ENCODE measurements around the gene NFIB.

NFIB gene

DNA sequence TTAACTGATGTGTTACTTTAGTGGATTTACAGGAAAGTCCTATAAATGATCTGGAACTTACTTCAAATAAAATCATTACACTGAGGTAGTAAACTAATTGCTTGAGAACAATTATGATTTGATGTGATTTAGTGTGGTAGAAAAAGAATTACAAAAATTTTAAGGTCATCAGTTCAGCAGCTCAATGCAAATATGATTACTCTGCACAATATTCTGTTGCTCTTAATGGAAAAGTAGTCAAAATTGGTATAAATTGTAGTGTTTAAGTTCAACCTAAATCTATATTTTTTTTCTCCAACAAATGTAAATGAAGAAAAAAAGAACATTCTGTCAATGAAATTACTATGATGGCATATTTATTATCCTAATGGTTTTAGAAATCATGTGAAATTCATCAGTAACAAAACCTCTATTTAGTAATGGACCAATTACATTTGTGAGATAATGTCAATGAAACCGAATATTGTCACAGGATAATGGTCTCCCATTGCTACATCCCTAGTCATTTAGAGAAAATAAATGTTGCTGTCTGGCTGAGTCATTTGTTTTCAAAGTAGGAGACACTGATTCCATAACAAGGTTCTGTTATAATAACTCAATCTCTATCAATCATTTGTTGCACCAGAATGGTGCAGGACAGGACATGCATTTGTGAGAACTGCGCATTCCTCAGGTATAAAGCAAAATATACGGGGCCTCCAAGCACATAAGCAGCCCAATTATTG is 177.1 kb downstream of the NFIB start:
- H3K36me3 ChIP-seq (ENCODE audit: control insufficient read depth, insufficient read depth, low read length), result no peaks in the 10 kb centered on the region
- H3K27me3 ChIP-seq (replicated peaks; ENCODE audit: control insufficient read depth, insufficient read depth, low read length), result no peaks in the 10 kb centered on the region
- TF ChIP-seq, protein P1, sequence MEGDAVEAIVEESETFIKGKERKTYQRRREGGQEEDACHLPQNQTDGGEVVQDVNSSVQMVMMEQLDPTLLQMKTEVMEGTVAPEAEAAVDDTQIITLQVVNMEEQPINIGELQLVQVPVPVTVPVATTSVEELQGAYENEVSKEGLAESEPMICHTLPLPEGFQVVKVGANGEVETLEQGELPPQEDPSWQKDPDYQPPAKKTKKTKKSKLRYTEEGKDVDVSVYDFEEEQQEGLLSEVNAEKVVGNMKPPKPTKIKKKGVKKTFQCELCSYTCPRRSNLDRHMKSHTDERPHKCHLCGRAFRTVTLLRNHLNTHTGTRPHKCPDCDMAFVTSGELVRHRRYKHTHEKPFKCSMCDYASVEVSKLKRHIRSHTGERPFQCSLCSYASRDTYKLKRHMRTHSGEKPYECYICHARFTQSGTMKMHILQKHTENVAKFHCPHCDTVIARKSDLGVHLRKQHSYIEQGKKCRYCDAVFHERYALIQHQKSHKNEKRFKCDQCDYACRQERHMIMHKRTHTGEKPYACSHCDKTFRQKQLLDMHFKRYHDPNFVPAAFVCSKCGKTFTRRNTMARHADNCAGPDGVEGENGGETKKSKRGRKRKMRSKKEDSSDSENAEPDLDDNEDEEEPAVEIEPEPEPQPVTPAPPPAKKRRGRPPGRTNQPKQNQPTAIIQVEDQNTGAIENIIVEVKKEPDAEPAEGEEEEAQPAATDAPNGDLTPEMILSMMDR (IDR thresholded peaks at IDR 0.05; ENCODE audit: insufficient read depth, low read length, poor library complexity, severe bottlenecking), result no peak
- no peak for DNase-seq (ENCODE audit: extremely low read depth, insufficient read length)
- no peak overlapping the region for H3K4me3 ChIP-seq (replicated peaks; ENCODE audit: low read depth, low read length)

- DNase-seq (ENCODE audit: extremely low read depth, insufficient read length), result no peak
- Histone ChIP-seq H3K27me3 (replicated peaks; ENCODE audit: control insufficient read depth, insufficient read depth, low read length) (no peaks in the 10 kb centered on the region), H3K4me3 (replicated peaks; ENCODE audit: low read depth, low read length) (no peak overlapping the region), H3K36me3 (ENCODE audit: control insufficient read depth, insufficient read depth, low read length) (no peaks in the 10 kb centered on the region)
- TF ChIP-seq, protein P1 (IDR thresholded peaks at IDR 0.05; ENCODE audit: insufficient read depth, low read length, poor library complexity, severe bottlenecking), result no peak
These were observed 177.8 kb downstream of the NFIB start for GRCh38 chr9:14136047-14136635.

DNA sequence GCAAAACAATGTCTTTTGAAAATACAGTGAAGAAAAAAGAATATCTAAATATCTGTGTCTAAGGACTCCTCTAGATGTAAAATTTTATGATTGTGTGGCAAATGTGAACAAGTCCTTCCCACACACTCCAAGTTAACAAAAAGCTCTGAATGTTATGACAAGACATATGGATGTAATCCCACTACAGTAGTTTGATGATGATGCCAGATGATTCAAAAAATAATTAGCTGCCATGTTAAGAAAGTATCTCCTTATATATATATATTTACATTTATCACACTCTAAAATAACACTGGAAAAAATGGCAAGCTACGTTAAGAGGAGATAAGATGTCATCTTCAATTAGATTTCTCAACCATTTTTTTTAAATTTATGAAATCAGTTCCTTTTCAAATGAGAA is 178.5 kb downstream of the NFIB start:
- Histone ChIP-seq H3K4me3 (replicated peaks; ENCODE audit: low read depth, low read length) (no peak overlapping the region), H3K36me3 (ENCODE audit: control insufficient read depth, insufficient read depth, low read length) (no peaks in the 10 kb centered on the region), H3K27me3 (replicated peaks; ENCODE audit: control insufficient read depth, insufficient read depth, low read length) (no peaks in the 10 kb centered on the region)
- DNase-seq (ENCODE audit: extremely low read depth, insufficient read length), result no peak
- TF ChIP-seq, protein P1 (IDR thresholded peaks at IDR 0.05; ENCODE audit: insufficient read depth, low read length, poor library complexity, severe bottlenecking), result no peak

GRCh38 chr9:14133394-14133793 is 180.5 kb downstream of the NFIB start:
- TF ChIP-seq, protein P1 (IDR thresholded peaks at IDR 0.05; ENCODE audit: insufficient read depth, low read length, poor library complexity, severe bottlenecking), result no peak
- Histone ChIP-seq H3K4me3 (replicated peaks; ENCODE audit: low read depth, low read length) (no peak overlapping the region), H3K36me3 (ENCODE audit: control insufficient read depth, insufficient read depth, low read length) (no peaks in the 10 kb centered on the region), H3K27me3 (replicated peaks; ENCODE audit: control insufficient read depth, insufficient read depth, low read length) (no peaks in the 10 kb centered on the region)
- DNase-seq (ENCODE audit: extremely low read depth, insufficient read length), result no peak

GRCh38 chr9:14132775-14133174 is 181.2 kb downstream of the NFIB start:
- TF ChIP-seq, protein P1 (IDR thresholded peaks at IDR 0.05; ENCODE audit: insufficient read depth, low read length, poor library complexity, severe bottlenecking), result no peak

More at GRCh38 chr9:14132775-14133174, 181.2 kb downstream of the NFIB start:
- H3K36me3 ChIP-seq (ENCODE audit: control insufficient read depth, insufficient read depth, low read length), result no peaks in the 10 kb centered on the region
- DNase-seq (ENCODE audit: extremely low read depth, insufficient read length), result no peak
- no peak overlapping the region for H3K4me3 ChIP-seq (replicated peaks; ENCODE audit: low read depth, low read length)
- H3K27me3 ChIP-seq (replicated peaks; ENCODE audit: control insufficient read depth, insufficient read depth, low read length), result no peaks in the 10 kb centered on the region
